GM12875 (cell line): ENCODE data around the gene PPP3R1.

Source experiments
- H3K4me3 ChIP-seq: one replicate; pipeline ENCODE4 v1.5.1; 2011; ENCODE audit warnings: low read depth, low read length, control low read depth
- CTCF ChIP-seq: IDR thresholded peaks from 2 replicates; pipeline ENCODE4 v1.5.1; 2011; ENCODE audit warnings: low read depth, mild to moderate bottlenecking, control low read depth, inconsistent platforms, low read length, moderate library complexity, borderline replicate concordance; ENCODE audit not compliant: insufficient read depth

Gene PPP3R1

GRCh38 chr2:68135448-68136320, 116.6 kb downstream of the PPP3R1 start:
- TF ChIP-seq CTCF: no peak
- no peak overlapping the region for H3K4me3 ChIP-seq

DNA sequence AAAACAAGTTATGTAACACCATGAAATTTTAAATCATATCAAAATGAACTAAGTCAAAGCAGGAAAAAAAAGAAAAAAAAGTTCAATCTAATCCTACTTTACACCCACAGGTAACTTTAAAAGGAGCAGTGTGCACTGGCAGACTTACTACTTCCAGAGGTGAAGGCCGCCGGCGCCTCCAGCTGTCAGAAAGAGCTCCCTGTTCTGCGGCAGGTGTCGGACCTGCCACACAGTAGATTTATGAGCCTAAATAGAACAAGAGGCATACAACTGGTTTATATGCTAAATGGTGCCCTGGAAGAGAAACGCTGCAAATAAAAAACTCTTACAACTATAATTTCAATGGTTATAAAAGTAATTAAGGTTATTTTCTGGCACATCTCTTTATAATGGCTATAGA, 117.8 kb downstream of the PPP3R1 start:
- no peak overlapping the region for H3K4me3 ChIP-seq

GRCh38 chr2:68134120-68134519, 118.2 kb downstream of the PPP3R1 start:
- no peak overlapping the region for H3K4me3 ChIP-seq
- TF ChIP-seq CTCF: no peak

More for the DNA sequence above, 117.8 kb downstream of the PPP3R1 start:
- TF ChIP-seq CTCF: no peak
